HG03135 (cell line): ENCODE measurements around the gene SLC30A1.
A peak's percentile ranks its signal among the peaks of the same experiment; 100 is the strongest.

Source experiments
- ATAC-seq: cut with Tn5 transposase; IDR thresholded peaks from one replicate; pipeline ENCODE4 v1.9.1; 2021; ENCODE audit warnings: mild to moderate bottlenecking, moderate library complexity; ENCODE audit not compliant: unreplicated experiment

Gene SLC30A1

GRCh38 chr1:211607754-211608473 lies 29.0 kb upstream of the SLC30A1 start:
- no peak for ATAC-seq

GRCh38 chr1:211606914-211607753 lies 28.2 kb upstream of the SLC30A1 start:
- ATAC-seq, result peak; percentile 89

GRCh38 chr1:211606332-211606913 lies 27.5 kb upstream of the SLC30A1 start:
- ATAC-seq, result peak; percentile 53

- ATAC-seq, result no peak
Measured at GRCh38 chr1:211605603-211606331, 26.8 kb upstream of the SLC30A1 start.

GRCh38 chr1:211605034-211605433 lies 26.1 kb upstream of the SLC30A1 start:
- no peak for ATAC-seq

GRCh38 chr1:211604548-211604947 lies 25.6 kb upstream of the SLC30A1 start:
- ATAC-seq, result no peak

GRCh38 chr1:211603713-211604112 lies 24.8 kb upstream of the SLC30A1 start:
- ATAC-seq, result no peak

GRCh38 chr1:211603191-211603701 lies 24.3 kb upstream of the SLC30A1 start:
- no peak for ATAC-seq

- no peak for ATAC-seq
Measured at GRCh38 chr1:211601982-211602670, 23.2 kb upstream of the SLC30A1 start.

- no peak for ATAC-seq
Measured at GRCh38 chr1:211601159-211601558, 22.2 kb upstream of the SLC30A1 start.

- no peak for ATAC-seq
Measured at GRCh38 chr1:211599250-211599649, 20.3 kb upstream of the SLC30A1 start.

- no peak for ATAC-seq
Measured at GRCh38 chr1:211598514-211598913, 19.6 kb upstream of the SLC30A1 start.

GRCh38 chr1:211596418-211597181 lies 17.6 kb upstream of the SLC30A1 start:
- no peak for ATAC-seq

- ATAC-seq, result no peak
Measured at GRCh38 chr1:211595419-211595818, 16.5 kb upstream of the SLC30A1 start.

- ATAC-seq, result no peak
Measured at GRCh38 chr1:211591980-211592493, 13.1 kb upstream of the SLC30A1 start.

- ATAC-seq, result no peak
Measured at GRCh38 chr1:211589782-211590721, 11.1 kb upstream of the SLC30A1 start.

GRCh38 chr1:211588711-211589110 lies 9.8 kb upstream of the SLC30A1 start:
- ATAC-seq, result no peak

GRCh38 chr1:211587123-211587522 lies 8.2 kb upstream of the SLC30A1 start:
- ATAC-seq, result no peak
